HCEC 1CT (cell line): ENCODE data around the gene DENND1C.

Source experiments
- DNase-seq: peaks from one replicate; pipeline ENCODE4 v3.0.0-alpha.2; 2017

Gene DENND1C, protein sequence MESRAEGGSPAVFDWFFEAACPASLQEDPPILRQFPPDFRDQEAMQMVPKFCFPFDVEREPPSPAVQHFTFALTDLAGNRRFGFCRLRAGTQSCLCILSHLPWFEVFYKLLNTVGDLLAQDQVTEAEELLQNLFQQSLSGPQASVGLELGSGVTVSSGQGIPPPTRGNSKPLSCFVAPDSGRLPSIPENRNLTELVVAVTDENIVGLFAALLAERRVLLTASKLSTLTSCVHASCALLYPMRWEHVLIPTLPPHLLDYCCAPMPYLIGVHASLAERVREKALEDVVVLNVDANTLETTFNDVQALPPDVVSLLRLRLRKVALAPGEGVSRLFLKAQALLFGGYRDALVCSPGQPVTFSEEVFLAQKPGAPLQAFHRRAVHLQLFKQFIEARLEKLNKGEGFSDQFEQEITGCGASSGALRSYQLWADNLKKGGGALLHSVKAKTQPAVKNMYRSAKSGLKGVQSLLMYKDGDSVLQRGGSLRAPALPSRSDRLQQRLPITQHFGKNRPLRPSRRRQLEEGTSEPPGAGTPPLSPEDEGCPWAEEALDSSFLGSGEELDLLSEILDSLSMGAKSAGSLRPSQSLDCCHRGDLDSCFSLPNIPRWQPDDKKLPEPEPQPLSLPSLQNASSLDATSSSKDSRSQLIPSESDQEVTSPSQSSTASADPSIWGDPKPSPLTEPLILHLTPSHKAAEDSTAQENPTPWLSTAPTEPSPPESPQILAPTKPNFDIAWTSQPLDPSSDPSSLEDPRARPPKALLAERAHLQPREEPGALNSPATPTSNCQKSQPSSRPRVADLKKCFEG

GRCh38 chr19:6481541-6482342 is at the start of gene DENND1C:
DENND1C (minus strand) TSS chr19:6481787; CDS start chr19:6481695, 92 bp downstream.
- DNase-seq = no peak

- peak; percentile 85 for DNase-seq
These were observed 49.0 kb upstream of the DENND1C start, which contains the start of gene TNFSF9 for GRCh38 chr19:6530386-6531162. TNFSF9 (plus strand) TSS chr19:6531026; CDS start chr19:6531037, 11 bp downstream.

GRCh38 chr19:6529937-6530385 is 48.4 kb upstream of the DENND1C start:
- no peak for DNase-seq

DNA sequence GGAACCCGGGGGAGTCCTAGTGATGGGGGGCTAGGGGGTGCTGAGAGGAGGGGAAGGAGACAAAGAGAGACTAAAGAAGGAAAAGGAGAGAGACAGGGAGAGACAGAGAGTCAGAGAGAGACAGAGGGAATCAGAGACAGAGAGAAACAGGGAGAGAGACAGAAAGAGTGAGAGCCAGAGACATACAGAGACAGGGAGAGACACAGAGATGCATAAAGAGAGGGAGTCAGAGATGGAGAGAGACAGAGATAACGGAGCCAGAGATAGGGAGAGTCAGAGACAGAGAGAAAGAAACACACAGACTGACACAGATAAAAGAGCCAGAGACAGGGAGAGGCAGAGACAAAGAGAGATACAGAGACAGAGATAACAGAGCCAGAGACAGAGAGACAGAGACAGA is 47.8 kb upstream of the DENND1C start:
- no peak for DNase-seq

GRCh38 chr19:6528544-6529121 is 47.0 kb upstream of the DENND1C start:
- no peak for DNase-seq

GRCh38 chr19:6527893-6528543 is 46.4 kb upstream of the DENND1C start:
- no peak for DNase-seq

- no peak for DNase-seq
These were observed 42.7 kb upstream of the DENND1C start for GRCh38 chr19:6524311-6524710.

DNA sequence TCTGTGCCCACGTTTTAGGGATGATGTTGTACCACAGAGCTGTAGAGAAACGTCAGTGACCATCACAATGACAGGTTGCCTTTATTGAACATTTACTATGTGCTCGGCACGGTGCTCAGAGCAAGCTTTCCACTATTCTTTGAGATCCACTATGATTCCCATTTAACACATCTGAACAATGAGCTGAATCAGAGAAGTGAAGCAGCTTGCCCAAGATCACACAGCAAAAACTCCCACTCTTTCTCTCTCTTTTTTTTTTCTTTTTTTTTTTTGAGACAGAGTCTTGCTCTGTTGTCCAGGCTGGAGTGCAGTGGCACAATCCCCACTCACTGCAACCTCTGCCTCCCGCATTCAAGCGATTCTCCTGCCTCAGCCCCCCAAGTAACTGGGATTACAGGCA is 41.1 kb upstream of the DENND1C start:
- no peak for DNase-seq

DNA sequence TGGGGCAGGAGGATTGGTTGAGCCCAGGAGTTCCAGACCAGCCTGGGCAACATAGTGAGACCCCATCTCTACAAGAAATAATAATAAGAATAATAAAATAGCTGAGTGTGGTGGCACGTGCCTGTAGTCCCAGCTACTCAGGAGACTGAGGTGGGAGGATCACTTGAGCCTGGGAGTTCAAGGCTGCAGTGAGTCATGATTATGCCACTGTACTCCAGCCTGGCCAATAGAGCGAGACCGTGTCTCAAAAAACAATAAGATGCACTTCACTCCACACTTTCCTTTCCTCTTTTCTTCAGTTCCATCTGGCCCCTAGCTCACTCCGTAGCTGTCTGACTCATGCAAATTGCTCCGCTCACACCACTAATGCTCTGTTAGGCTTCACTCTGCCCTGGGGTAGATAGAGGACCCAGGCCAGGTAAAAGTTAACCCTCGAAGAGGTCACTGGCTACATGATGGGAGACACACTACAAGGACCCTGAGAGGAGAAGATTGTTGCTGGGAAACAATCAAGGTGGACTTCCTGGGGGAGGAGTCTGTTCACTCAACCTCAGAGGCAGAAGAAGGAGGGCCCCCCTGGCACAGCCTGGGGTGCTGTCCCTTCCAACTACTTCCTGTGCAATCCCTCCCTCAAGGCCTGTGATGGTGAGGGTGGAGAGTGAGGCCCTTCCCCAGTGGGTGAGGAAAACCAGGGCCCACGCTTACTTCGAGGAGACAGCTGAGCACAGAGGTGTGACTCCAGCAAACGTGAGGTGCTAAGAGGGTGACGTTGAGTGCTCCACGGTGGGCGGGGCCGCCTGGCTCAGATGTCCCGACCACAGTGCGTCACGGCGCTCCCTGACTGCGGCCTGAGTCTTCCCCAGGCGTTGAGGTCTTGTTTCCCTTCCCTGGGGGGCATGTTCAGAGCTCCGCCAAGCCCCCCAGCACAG is 40.4 kb upstream of the DENND1C start:
- DNase-seq = no peak

- DNase-seq = peak; percentile 88
These were observed 37.7 kb upstream of the DENND1C start for GRCh38 chr19:6519289-6519688.

GRCh38 chr19:6518145-6518911 is 36.7 kb upstream of the DENND1C start:
- DNase-seq = no peak

DNA sequence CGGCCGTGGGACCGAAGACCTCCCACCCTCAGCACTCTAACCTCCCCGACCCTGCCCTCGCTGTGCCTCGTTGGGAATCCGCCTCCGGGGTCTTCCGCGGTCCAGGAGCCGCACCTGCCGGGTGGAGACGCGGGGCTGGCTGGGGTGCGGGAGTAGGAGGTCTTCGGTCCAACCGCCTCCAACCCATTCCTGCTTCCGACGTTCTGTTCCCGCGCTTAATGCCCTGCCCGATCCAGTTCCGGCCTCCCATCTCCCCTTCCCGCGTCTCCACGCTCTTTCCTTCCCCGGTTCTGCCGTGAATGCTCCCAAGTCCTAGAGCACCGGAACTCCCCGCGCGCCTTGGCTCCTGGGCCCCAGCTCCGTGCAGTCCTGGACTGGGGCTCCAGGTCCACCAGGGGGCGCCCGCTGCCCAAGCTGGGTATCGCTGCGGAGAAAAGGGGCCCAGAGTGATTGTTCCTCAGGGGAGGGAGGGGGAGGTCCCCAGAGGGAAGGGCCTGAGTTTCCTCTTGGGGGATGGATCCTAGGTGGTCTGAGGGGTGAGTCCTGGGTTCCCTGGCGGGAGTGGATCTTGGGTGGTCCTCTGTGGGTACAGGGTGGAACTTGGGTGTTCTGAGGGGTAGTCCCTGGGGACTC is 35.2 kb upstream of the DENND1C start:
- DNase-seq = peak; percentile 72

- DNase-seq = peak; percentile 89
These were observed 34.6 kb upstream of the DENND1C start for GRCh38 chr19:6516018-6516658.

DNA sequence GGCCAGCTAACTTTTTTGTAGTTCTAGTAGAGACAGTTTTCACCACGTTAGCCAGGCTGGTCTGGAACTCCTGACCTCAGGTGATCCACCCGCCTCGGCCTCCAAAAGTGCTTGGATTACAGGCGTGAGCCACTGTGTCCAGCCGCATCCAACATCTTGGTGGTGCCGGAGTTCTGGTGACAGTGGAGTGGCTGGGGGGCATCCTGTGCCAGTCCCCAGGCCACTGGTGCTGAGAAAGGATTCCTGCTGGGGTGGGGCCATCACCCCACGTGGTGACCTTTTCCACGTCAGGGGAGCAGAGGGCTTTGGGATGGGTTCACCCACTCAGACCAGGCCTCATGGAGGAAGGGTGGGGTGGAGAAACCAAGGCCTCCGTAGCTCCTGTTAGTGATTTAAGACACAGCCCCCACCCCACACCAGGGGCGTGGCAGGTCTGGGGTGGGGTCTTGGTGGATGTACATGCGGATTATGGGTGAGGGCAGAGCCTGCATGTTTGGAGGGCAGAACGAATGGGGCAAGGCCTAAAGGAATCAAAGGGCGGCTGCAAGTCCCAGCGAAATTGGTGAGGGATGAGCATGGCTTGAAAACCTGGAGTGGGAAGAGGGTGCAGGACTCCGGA is 33.4 kb upstream of the DENND1C start:
- no peak for DNase-seq

DNA sequence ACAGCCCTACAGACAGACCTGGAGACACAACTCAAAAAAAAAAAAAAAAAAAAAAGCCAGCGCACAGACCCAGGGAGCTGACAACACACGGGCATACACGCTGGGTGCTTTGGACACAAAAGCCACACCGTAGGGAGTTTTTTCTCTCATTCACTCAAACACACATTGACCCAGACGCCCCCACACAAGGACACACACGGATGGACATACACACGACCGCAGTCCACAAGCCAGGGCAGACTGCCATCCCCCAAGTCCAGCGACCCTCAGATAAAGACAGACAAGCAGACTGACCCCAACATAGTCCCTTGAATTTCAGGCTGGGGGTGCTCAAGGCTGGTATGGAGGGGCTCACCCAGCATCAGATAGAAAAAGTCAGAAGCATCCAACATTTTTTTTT is 32.5 kb upstream of the DENND1C start:
- DNase-seq = no peak

- no peak for DNase-seq
These were observed 29.0 kb upstream of the DENND1C start for GRCh38 chr19:6510618-6511017.

GRCh38 chr19:6509118-6509971 is 27.8 kb upstream of the DENND1C start:
- no peak for DNase-seq
